GM19455 (cell line): ENCODE data around the gene OGFOD3.
"Not testable (repeated sequence)": the region's sequence is repeated elsewhere in the genome, so short reads cannot be mapped to it uniquely, and the experiment has no call there.

Experiments used
- ATAC-seq: cut with Tn5 transposase; IDR thresholded peaks from one replicate; pipeline ENCODE4 v1.9.1; 2021; ENCODE audit not compliant: unreplicated experiment

OGFOD3 gene

GRCh38 chr17:82375359-82376041 is 42.9 kb downstream of the OGFOD3 start:
- no peak for ATAC-seq

GRCh38 chr17:82374626-82375331 is 43.6 kb downstream of the OGFOD3 start:
- ATAC-seq = no peak

GRCh38 chr17:82373731-82374625 is 44.4 kb downstream of the OGFOD3 start:
- ATAC-seq = no peak

- ATAC-seq = not testable (repeated sequence)
These were observed 45.3 kb downstream of the OGFOD3 start for GRCh38 chr17:82373072-82373452.

- no peak for ATAC-seq
These were observed 45.9 kb downstream of the OGFOD3 start for GRCh38 chr17:82372249-82373071.

GRCh38 chr17:82371333-82372248 is 46.8 kb downstream of the OGFOD3 start, which contains the start of gene UTS2R:
UTS2R (plus strand) TSS chr17:82371765; CDS start chr17:82374325, 2,560 bp downstream.
- no peak for ATAC-seq

- ATAC-seq = no peak
These were observed 47.7 kb downstream of the OGFOD3 start for GRCh38 chr17:82370471-82371332.

GRCh38 chr17:82369211-82369610 is 49.2 kb downstream of the OGFOD3 start:
- ATAC-seq = no peak

GRCh38 chr17:82367724-82368524 is 50.5 kb downstream of the OGFOD3 start:
- ATAC-seq = no peak

GRCh38 chr17:82366749-82367148 is 51.6 kb downstream of the OGFOD3 start:
- no peak for ATAC-seq

GRCh38 chr17:82365606-82366295 is 52.6 kb downstream of the OGFOD3 start:
- ATAC-seq = no peak

- no peak for ATAC-seq
These were observed 56.3 kb downstream of the OGFOD3 start for GRCh38 chr17:82361885-82362633.

- not testable (repeated sequence) for ATAC-seq
These were observed 58.8 kb downstream of the OGFOD3 start for GRCh38 chr17:82359451-82360074.

- ATAC-seq = no peak
These were observed 59.7 kb downstream of the OGFOD3 start, which contains the start of gene TEX19 for GRCh38 chr17:82358465-82359350. TEX19 (plus strand) TSS chr17:82359247; CDS start chr17:82362151, 2,904 bp downstream.

GRCh38 chr17:82357394-82357793 is 61.0 kb downstream of the OGFOD3 start:
- no peak for ATAC-seq
